Astrocyte of the spinal cord (primary cell): ENCODE data around the gene MED7.

ENCODE experiments used
- DNase-seq: peaks from one replicate; pipeline ENCODE4 v3.0.0; 2011; ENCODE audit warnings: low read depth, low spot score
- H3K4me3 ChIP-seq: 2 replicates; pipeline ENCODE4 v1.5.1; 2011; ENCODE audit warnings: low read depth, mild to moderate bottlenecking, low read length, moderate library complexity
- CTCF ChIP-seq: IDR thresholded peaks from 2 replicates; pipeline ENCODE4 v1.5.1; 2012; ENCODE audit warnings: low read depth, mild to moderate bottlenecking, low read length, inconsistent platforms
- in situ Hi-C: cut with HindIII; loops from 2 replicates; pipeline ENCODE4 v1.10.0; 2017; ENCODE audit warnings: low sequenced_read_pairs

MED7 gene

GRCh38 chr5:157155297-157155696 is 12.6 kb upstream of the MED7 start:
- no peak for TF ChIP-seq CTCF
- H3K4me3 ChIP-seq, result no peak overlapping the region
- in situ Hi-C loops, result no loop called here
- DNase-seq, result no peak

- in situ Hi-C loops, result no loop called here
- no peak for TF ChIP-seq CTCF
- no peak overlapping the region for H3K4me3 ChIP-seq
- DNase-seq, result no peak
These were observed 8.3 kb upstream of the MED7 start for GRCh38 chr5:157150995-157151394.

- no peak overlapping the region for H3K4me3 ChIP-seq
- DNase-seq, result peak; percentile 68
- peak; percentile 93 for TF ChIP-seq CTCF
- in situ Hi-C loops, result no loop called here
These were observed 6.3 kb upstream of the MED7 start for GRCh38 chr5:157148734-157149615.

GRCh38 chr5:157143127-157143971 is 684 bp upstream of the MED7 start:
- no peak for TF ChIP-seq CTCF
- in situ Hi-C loops, result no loop called here
- peak; percentile 38 for DNase-seq
- peak overlapping the region; percentile 96 for H3K4me3 ChIP-seq

- H3K4me3 ChIP-seq, result no peak overlapping the region
- TF ChIP-seq CTCF, result no peak
- in situ Hi-C loops, result no loop called here
- no peak for DNase-seq
These were observed 5.0 kb downstream of the MED7 start for GRCh38 chr5:157137691-157138090.

- in situ Hi-C loops, result no loop called here
- no peak for DNase-seq
- H3K4me3 ChIP-seq, result no peak overlapping the region
- no peak for TF ChIP-seq CTCF
These were observed 10.4 kb downstream of the MED7 start for GRCh38 chr5:157132281-157132612.
